Ascending aorta (tissue), 2 donors: ENCODE data around the gene RAP2A. TPM values are rescaled to one million over a fixed set of nuclear protein-coding genes. Genes with fewer than 3 reads are reported as not detected.
A peak's percentile ranks its signal among the peaks of the same experiment; 100 is the strongest.

Experiments
- DNase-seq, 2 donors: peaks; one replicate each; pipeline ENCODE4 v3.0.0-alpha.2; 2019; ENCODE audit warnings: low spot score in 2 of 2
- H3K27ac ChIP-seq, 2 donors: fragments of 200-600 bp; sonication (generic); one replicate each; pipeline ENCODE4 v1.5.1; 2016 to 2017; ENCODE audit warnings: mild to moderate bottlenecking in 1 of 2
- H3K27me3 ChIP-seq: fragments of 200-600 bp; sonication (generic); one replicate; pipeline ENCODE4 v1.5.1; 2017
- H3K36me3 ChIP-seq, 2 donors: fragments of 200-600 bp; sonication (generic); one replicate each; pipeline ENCODE4 v1.5.1; 2016
- H3K4me1 ChIP-seq, 2 donors: fragments of 200-600 bp; sonication (generic); one replicate each; pipeline ENCODE4 v1.5.1; 2016 to 2017; ENCODE audit warnings: mild to moderate bottlenecking in 1 of 2
- H3K4me3 ChIP-seq, 2 donors: fragments of 200-600 bp; sonication (generic); one replicate each; pipeline ENCODE4 v1.5.1; 2016 to 2017; ENCODE audit warnings: mild to moderate bottlenecking in 1 of 2
- H3K9me3 ChIP-seq, 2 donors: fragments of 200-600 bp; sonication (generic); one replicate each; pipeline ENCODE4 v1.5.1; 2016
- CTCF ChIP-seq, 3 experiments: fragments of 200-600 bp in 2 of 3; fragments of 450-650 bp in 1 of 3; sonication (generic) in 2 of 3; IDR thresholded peaks; one replicate each; pipeline ENCODE4 v1.5.1; 2016 to 2019; ENCODE audit warnings: antibody characterized with exemption in 3 of 3, mild to moderate bottlenecking in 1 of 3, moderate library complexity in 1 of 3
- intact Hi-C: fragments of 100-400 bp; cut with DNase I; formaldehyde crosslinking; loops from one replicate; pipeline ENCODE4 v1.15.1; 2023
- total RNA-seq: library from RNA; depleted of rRNA; stranded (reverse); fragments of >200 nt; gene quantifications from one replicate; pipeline ENCODE4 v1.1.0, GENCODE V29; 2016

The RAP2A gene
- total RNA-seq, 1 donor from 2014 or later: 37.1 TPM

- Histone ChIP-seq H3K27me3 (no peaks in the 10 kb centered on the region), H3K4me3 (no peak overlapping the region), H3K36me3 (peaks cover 0 to 27% of the 10 kb centered on the region in 2 donors), H3K27ac (peak overlapping the region in 1 of 2 donors; percentile 37), H3K4me1 (peaks cover 0 to 3% of the 10 kb centered on the region in 2 donors), H3K9me3 (no peaks in the 10 kb centered on the region)
- no peak for DNase-seq
- TF ChIP-seq CTCF (IDR thresholded peaks at IDR 0.05): no peak
- intact Hi-C loops: no loop called here
Measured at GRCh38 chr13:97387485-97387839, 46.5 kb upstream of the RAP2A start.

- H3K27ac ChIP-seq: peak overlapping the region in 1 of 2 donors; percentile 37
- H3K4me1 ChIP-seq: peaks cover 0 to 3% of the 10 kb centered on the region in 2 donors
- DNase-seq: no peak
- no peaks in the 10 kb centered on the region for H3K27me3 ChIP-seq
- H3K9me3 ChIP-seq: no peaks in the 10 kb centered on the region
- no peak for TF ChIP-seq CTCF (IDR thresholded peaks at IDR 0.05)
- no peak overlapping the region for H3K4me3 ChIP-seq
- peaks cover 0 to 24% of the 10 kb centered on the region in 2 donors for H3K36me3 ChIP-seq
- intact Hi-C loops: no loop called here
Measured at GRCh38 chr13:97387890-97388289, 46.1 kb upstream of the RAP2A start.

GRCh38 chr13:97388373-97388772 is 45.6 kb upstream of the RAP2A start:
- Histone ChIP-seq H3K27me3 (no peaks in the 10 kb centered on the region), H3K36me3 (peaks cover 0 to 22% of the 10 kb centered on the region in 2 donors), H3K4me3 (no peak overlapping the region), H3K4me1 (peaks cover 0 to 3% of the 10 kb centered on the region in 2 donors), H3K27ac (no peak overlapping the region), H3K9me3 (no peaks in the 10 kb centered on the region)
- no peak for TF ChIP-seq CTCF (IDR thresholded peaks at IDR 0.05)
- DNase-seq: no peak
- intact Hi-C loops: no loop called here

- Histone ChIP-seq H3K4me3 (no peak overlapping the region), H3K36me3 (peaks cover 0 to 22% of the 10 kb centered on the region in 2 donors), H3K4me1 (no peaks in the 10 kb centered on the region), H3K27ac (no peak overlapping the region), H3K9me3 (no peaks in the 10 kb centered on the region), H3K27me3 (no peaks in the 10 kb centered on the region)
- no peak for TF ChIP-seq CTCF (IDR thresholded peaks at IDR 0.05)
- intact Hi-C loops: no loop called here
- no peak for DNase-seq
Measured at GRCh38 chr13:97390941-97391600, 42.9 kb upstream of the RAP2A start.

- peaks cover 0 to 21% of the 10 kb centered on the region in 2 donors for H3K36me3 ChIP-seq
- H3K4me1 ChIP-seq: no peaks in the 10 kb centered on the region
- no peak overlapping the region for H3K27ac ChIP-seq
- no peak for DNase-seq
- TF ChIP-seq CTCF (IDR thresholded peaks at IDR 0.05): no peak
- intact Hi-C loops: no loop called here
- no peaks in the 10 kb centered on the region for H3K9me3 ChIP-seq
- H3K27me3 ChIP-seq: no peaks in the 10 kb centered on the region
- no peak overlapping the region for H3K4me3 ChIP-seq
Measured at GRCh38 chr13:97392020-97392419, 41.9 kb upstream of the RAP2A start.

- H3K27me3 ChIP-seq: no peaks in the 10 kb centered on the region
- intact Hi-C loops: no loop called here
- H3K9me3 ChIP-seq: no peaks in the 10 kb centered on the region
- H3K4me3 ChIP-seq: no peak overlapping the region
- no peaks in the 10 kb centered on the region for H3K4me1 ChIP-seq
- H3K27ac ChIP-seq: no peak overlapping the region
- DNase-seq: no peak
- peaks cover 0 to 13% of the 10 kb centered on the region in 2 donors for H3K36me3 ChIP-seq
- no peak for TF ChIP-seq CTCF (IDR thresholded peaks at IDR 0.05)
Measured at GRCh38 chr13:97394542-97394941, 39.4 kb upstream of the RAP2A start.
